UCSD-AML1 (cell line): Measurements from ENCODE around the gene ZNG1A.
"Not testable (repeated sequence)": the region's sequence is repeated elsewhere in the genome, so short reads cannot be mapped to it uniquely, and the experiment has no call there.

Source experiments
- DNase-seq: peaks from one replicate; lab custom pipeline; 2025; ENCODE audit not compliant: unreplicated experiment; lab: John Stamatoyannopoulos, UW

The ZNG1A gene

DNA sequence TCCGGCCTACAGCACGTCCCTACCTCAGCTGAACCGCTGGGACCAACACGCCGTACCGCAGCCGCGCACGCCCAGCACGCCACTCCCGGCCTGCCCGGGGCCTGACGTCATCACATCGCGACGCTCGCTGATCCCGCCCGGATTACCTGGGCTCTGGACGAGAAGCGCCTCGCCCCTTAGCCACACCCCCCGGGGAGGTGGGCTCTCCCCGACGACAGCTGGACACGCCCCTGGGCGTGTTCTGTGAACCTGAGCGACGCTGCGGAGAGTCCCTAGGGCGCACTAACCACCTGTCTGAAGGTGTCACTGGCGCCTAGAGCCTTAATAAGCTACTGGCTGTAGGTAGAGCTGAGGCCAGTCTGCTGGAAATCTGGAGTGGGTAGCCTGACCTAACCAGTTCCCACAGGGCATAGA lies at the start of gene ZNG1A:
ZNG1A (minus strand) TSS at position 87 of the 414 bp plus-strand sequence. CDS start 87 bp downstream, outside the sequence.
- peak; percentile 83 for DNase-seq

DNA sequence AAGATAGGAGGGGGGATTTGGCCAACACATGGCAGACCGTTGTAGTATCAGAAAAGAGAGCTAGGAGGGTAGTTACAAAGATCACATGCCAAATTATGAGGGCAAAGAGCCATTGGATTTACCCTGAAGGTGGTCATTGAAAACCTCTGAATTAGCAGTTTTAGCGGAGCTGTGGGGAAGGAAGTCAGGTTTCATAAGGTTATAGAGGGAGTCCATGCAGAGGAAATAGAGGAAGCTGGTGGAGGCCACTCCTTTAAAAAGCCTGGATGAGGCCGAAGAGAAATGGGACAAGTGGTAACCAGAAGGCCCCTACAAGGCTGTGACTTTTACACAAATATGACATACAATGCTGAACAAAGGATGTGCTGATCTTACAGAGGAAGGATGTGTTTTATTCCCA lies 49.0 kb upstream of the ZNG1A start:
- peak; percentile 15 for DNase-seq

- no peak for DNase-seq
Observed at GRCh38 chr9:224582-225520, 46.0 kb upstream of the ZNG1A start.

- DNase-seq = no peak
Observed at GRCh38 chr9:224026-224425, 45.2 kb upstream of the ZNG1A start.

DNA sequence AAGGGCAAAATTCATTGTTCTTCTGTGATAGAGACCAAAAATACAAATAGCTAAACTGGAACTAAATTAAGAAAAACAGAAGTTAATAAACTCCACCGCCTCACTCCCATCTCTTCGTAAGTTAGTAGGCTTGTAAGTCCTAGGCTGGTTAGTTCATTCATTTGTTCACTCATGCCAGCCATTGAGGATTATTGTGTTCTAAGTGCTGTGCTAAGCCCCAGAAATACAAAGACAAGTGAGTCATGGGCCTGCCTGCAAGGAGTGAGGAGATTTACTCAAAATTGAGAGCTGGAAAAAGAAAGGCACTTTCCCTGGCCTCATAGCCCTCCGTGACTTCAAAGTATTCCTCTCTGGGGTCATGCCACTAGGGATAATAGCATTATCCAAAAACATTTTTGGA lies 44.3 kb upstream of the ZNG1A start:
- no peak for DNase-seq

GRCh38 chr9:221989-222776 lies 43.3 kb upstream of the ZNG1A start:
- no peak for DNase-seq

DNA sequence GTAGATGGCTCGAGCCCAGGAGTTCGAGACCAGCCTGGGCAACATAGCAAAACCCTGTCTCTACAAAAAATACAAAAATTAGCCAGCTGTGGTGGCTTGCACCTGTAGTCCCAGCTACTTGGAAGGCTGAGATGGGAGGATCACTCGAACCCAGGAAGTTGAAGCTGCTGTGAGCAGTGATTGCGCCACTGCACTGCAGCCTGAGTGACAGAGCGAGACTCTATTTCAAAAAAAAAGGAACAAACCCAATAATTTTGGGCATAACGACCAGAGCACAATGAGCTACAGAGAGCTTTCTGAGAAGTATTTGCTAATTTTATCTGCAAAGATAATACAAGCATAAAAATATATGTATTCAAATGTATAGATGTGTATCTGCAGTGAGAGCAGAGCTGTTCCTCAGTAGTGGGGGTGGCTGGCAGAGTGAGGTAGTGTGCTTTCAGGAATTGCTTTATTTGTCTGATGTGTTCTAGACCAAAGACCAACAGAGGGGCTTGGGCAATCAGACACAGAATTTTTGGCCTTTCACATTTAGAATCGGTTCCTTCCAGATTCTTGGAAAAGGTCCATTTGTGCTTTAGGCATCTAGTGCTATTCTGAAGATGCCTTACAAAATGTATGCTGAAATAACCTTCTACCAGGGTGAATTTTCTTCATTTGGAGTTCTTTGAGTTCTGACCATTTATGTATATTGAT lies 41.0 kb upstream of the ZNG1A start:
- DNase-seq = no peak

- not testable (repeated sequence) for DNase-seq
Observed at GRCh38 chr9:219036-219435, 40.2 kb upstream of the ZNG1A start.

- no peak for DNase-seq
Observed at GRCh38 chr9:217950-218349, 39.1 kb upstream of the ZNG1A start.

GRCh38 chr9:216866-217265 lies 38.0 kb upstream of the ZNG1A start:
- no peak for DNase-seq

GRCh38 chr9:215631-216155 lies 36.8 kb upstream of the ZNG1A start:
- DNase-seq = no peak

DNA sequence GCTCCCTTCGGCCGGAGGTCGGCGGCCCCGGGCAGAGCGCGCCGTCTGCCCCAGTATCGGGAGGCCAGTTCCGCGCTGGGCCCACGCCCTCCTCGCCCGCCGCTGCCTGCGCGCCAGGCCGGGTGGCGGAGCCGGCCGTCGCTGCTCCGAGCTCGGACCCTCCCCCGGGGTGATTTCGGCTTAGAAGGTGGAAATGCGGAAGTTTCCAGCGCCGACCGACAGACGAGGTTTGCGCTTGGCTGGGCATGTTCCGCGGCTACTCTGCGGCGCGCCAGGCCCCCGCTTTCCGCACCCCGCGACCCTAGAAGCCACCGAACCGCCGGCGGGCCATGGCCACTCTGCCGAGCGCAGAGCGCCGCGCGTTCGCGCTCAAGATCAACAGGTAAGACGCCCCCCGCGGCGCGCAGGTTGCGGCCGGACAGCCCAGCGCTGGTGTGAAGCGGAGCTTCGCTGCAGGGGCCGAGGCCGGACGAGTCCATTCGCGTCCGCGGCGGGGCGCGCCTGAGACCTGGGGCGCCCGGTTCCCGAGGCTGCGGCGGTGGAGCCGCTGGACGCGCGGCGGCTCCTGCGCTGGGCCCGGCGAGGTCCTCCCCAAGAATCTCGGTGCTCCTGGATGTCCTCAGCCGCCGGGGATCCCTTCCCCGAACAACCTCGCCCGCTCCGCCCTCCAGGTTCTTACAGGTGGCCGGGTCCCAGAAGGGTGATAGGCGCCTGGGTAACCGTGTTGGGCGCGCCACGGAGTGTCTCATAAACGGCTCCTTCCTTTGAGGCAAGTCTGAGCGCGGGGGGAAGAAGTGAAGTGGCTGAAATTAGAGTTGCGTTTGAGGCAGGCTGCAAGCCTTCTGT lies 36.0 kb upstream of the ZNG1A start, which contains the start of gene DOCK8:
DOCK8 (plus strand) TSS at position 218 of the 846 bp plus-strand sequence; CDS start at position 330, 112 bp downstream.
- DNase-seq = peak; percentile 89

- DNase-seq = no peak
Observed at GRCh38 chr9:214351-214647, 35.4 kb upstream of the ZNG1A start.

DNA sequence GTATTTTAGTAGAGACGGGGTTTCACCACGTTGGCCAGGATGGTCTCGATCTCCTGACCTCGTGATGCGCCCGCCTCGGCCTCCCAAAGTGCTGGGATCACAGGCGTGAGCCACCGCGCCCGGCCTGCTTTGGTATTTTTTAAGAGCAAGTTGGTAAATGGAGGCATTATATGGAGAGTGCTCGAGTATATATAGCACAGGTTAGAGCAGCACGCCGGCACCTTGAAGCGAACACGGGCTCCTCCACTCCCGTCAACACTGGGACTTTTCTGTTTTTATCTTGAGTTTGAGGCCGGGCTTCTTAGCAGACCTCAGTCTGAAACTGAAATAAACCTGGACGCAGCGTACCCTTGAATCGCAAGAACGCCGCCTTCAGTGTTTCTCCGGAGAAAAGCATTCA lies 35.0 kb upstream of the ZNG1A start:
- DNase-seq = not testable (repeated sequence)

DNA sequence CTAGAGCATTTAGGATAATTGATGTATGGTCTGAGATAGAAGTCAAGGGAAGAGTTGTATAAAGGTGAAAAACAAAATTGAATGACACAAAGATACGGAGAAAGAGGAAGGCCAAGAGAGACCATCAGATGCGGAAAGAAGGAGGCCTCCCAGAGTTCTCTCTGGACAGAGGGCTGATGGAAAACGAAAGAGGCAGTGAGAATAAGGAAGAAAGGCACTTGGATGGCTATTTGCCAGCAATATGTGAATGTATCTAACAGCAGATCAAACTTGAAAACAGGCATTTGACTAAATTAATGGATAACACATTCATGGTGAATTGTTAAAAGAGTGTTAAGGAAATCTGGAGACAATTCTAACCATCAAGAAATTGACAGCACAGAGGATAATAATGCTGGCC lies 33.4 kb upstream of the ZNG1A start:
- DNase-seq = no peak

- DNase-seq = no peak
Observed at GRCh38 chr9:211557-211956, 32.7 kb upstream of the ZNG1A start.

- no peak for DNase-seq
Observed at GRCh38 chr9:211036-211435, 32.2 kb upstream of the ZNG1A start.

- DNase-seq = peak; percentile 37
Observed at GRCh38 chr9:209143-209758, 30.4 kb upstream of the ZNG1A start.

DNA sequence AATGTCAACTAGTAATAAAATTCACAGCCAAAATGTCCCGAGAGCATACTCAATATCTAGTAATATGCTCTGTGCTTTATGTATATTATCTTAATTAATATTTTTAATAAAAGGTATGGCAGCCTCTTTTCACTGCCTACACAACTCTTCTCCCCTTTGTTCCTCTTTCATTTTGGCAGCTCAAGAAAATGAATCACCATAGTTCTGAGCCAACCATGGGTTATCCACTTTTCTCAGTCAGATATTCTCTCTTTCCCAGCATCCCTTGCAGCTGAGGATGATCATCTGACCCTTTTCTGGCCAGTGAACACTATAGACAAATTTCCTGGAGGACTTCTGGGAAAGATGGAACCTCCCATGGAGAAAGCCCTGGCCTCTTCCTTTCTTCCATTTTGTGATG lies 27.6 kb upstream of the ZNG1A start:
- DNase-seq = no peak

- not testable (repeated sequence) for DNase-seq
Observed at GRCh38 chr9:199601-200000, 20.7 kb upstream of the ZNG1A start.
